Measurements from ENCODE around the gene USP37. TPM values are rescaled to one million over a fixed set of nuclear protein-coding genes. Genes with fewer than 3 reads are reported as not detected.

Gene USP37
- total RNA-seq, 1 donor from 2014 or later, result 9.5 TPM

DNA sequence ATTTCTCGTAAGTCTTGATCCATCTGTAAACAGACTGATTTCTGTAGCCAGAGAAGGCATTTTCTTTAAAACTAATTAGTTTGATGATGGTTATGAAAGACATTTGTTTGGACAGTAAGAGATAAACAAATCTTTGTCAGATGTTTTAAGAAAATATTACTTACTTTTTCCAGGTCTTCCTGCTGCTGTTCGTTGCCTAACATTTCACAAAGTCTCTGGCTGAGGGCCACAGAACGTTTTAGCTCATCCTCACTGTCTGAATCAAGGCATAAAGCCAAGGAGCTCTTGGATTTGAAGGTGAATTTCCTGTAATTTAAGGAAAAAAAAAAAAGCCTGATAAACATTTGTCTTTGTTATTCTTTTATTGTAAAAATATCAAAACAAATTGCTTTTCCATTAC, 91.5 kb downstream of the USP37 start:
- Mint-ChIP-seq H3K4me1 (ENCODE audit: low read depth) (peaks cover 4% of the 10 kb centered on the region), H3K27me3 (ENCODE audit: low read depth) (no peaks in the 10 kb centered on the region), H3K36me3 (ENCODE audit: low read depth) (peaks cover 18% of the 10 kb centered on the region), H3K4me3 (ENCODE audit: unreplicated experiment) (no peak overlapping the region), H3K27ac (ENCODE audit: unreplicated experiment) (no peak overlapping the region), H3K9me3 (ENCODE audit: low read depth) (no peaks in the 10 kb centered on the region)
- TF ChIP-seq, protein P1, sequence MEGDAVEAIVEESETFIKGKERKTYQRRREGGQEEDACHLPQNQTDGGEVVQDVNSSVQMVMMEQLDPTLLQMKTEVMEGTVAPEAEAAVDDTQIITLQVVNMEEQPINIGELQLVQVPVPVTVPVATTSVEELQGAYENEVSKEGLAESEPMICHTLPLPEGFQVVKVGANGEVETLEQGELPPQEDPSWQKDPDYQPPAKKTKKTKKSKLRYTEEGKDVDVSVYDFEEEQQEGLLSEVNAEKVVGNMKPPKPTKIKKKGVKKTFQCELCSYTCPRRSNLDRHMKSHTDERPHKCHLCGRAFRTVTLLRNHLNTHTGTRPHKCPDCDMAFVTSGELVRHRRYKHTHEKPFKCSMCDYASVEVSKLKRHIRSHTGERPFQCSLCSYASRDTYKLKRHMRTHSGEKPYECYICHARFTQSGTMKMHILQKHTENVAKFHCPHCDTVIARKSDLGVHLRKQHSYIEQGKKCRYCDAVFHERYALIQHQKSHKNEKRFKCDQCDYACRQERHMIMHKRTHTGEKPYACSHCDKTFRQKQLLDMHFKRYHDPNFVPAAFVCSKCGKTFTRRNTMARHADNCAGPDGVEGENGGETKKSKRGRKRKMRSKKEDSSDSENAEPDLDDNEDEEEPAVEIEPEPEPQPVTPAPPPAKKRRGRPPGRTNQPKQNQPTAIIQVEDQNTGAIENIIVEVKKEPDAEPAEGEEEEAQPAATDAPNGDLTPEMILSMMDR (IDR thresholded peaks at IDR 0.05), result no peak
- DNase-seq (ENCODE audit: low spot score), result no peak

DNA sequence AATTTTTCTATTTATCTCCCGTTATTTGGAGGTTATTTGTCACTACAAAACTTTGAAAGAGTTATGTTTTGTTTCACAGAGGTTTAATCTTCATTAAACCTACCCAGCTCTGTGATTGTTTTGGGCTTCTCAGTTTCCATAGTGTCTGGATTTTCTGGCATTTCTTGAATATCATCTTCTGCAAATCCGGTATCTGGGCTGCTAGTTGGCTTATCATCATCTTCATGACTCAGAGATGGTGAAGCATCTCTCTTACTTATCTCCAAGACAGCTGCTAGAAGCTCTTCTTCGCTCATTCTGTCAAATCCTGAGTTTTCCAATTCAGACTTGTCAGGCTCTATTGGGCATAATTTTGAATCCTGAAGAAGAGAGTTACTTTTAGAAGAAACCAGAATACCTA, 93.6 kb downstream of the USP37 start:
- Mint-ChIP-seq H3K9me3 (ENCODE audit: low read depth) (no peaks in the 10 kb centered on the region), H3K4me3 (ENCODE audit: unreplicated experiment) (no peak overlapping the region), H3K27ac (ENCODE audit: unreplicated experiment) (no peak overlapping the region), H3K27me3 (ENCODE audit: low read depth) (no peaks in the 10 kb centered on the region), H3K36me3 (ENCODE audit: low read depth) (peaks cover 11% of the 10 kb centered on the region), H3K4me1 (ENCODE audit: low read depth) (peaks cover 4% of the 10 kb centered on the region)
- TF ChIP-seq, protein P1 (IDR thresholded peaks at IDR 0.05), result no peak
- no peak for DNase-seq (ENCODE audit: low spot score)

DNA sequence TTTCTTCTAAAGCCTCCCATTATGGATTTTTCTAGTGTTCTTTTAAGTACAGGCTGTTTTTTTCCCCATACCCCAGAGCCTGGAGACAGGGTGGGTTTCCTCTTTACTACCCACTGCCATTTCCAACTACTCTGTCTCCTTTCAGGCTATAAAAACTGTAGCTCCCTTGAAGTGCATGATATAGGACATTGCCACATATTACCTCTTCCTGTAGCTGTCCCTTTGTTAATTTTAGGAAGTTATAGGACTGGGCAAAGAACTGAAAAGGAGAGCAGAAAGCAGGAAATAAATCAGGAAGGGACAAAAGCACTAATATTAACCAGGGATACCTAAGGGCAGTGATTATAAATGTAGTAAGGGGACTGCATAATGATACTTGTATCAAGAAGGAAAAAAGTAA, 95.2 kb downstream of the USP37 start:
- Mint-ChIP-seq H3K36me3 (ENCODE audit: low read depth) (peaks cover 8% of the 10 kb centered on the region), H3K4me3 (ENCODE audit: unreplicated experiment) (no peak overlapping the region), H3K9me3 (ENCODE audit: low read depth) (no peaks in the 10 kb centered on the region), H3K4me1 (ENCODE audit: low read depth) (no peaks in the 10 kb centered on the region), H3K27me3 (ENCODE audit: low read depth) (no peaks in the 10 kb centered on the region), H3K27ac (ENCODE audit: unreplicated experiment) (no peak overlapping the region)
- TF ChIP-seq, protein P1 (IDR thresholded peaks at IDR 0.05), result no peak
- DNase-seq (ENCODE audit: low spot score), result no peak

DNA sequence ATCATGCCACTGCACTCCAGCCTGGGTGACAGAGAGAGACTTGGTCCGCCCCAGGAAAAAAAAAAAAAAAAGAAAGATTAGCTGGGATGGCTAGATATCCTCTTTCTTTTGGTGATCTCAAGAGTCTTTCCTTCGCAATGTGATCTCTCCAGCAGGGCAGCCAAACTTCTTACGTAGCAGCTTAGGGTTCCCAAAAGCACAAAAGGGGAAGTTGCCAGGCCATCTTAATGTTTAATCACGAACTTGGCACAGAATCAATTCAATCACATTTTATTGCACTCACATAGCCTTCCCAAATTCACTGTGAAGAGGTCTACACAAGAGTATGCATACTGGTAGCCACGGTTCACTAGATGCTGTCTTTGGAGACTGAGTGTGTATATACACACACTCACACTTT, 96.2 kb downstream of the USP37 start:
- no peak overlapping the region for H3K4me3 Mint-ChIP-seq (ENCODE audit: unreplicated experiment)
- DNase-seq (ENCODE audit: low spot score), result no peak
- H3K27me3 Mint-ChIP-seq (ENCODE audit: low read depth), result no peaks in the 10 kb centered on the region
- H3K27ac Mint-ChIP-seq (ENCODE audit: unreplicated experiment), result no peak overlapping the region
- TF ChIP-seq, protein P1 (IDR thresholded peaks at IDR 0.05), result no peak
- peaks cover 8% of the 10 kb centered on the region for H3K36me3 Mint-ChIP-seq (ENCODE audit: low read depth)
- H3K4me1 Mint-ChIP-seq (ENCODE audit: low read depth), result no peaks in the 10 kb centered on the region
- no peaks in the 10 kb centered on the region for H3K9me3 Mint-ChIP-seq (ENCODE audit: low read depth)

DNA sequence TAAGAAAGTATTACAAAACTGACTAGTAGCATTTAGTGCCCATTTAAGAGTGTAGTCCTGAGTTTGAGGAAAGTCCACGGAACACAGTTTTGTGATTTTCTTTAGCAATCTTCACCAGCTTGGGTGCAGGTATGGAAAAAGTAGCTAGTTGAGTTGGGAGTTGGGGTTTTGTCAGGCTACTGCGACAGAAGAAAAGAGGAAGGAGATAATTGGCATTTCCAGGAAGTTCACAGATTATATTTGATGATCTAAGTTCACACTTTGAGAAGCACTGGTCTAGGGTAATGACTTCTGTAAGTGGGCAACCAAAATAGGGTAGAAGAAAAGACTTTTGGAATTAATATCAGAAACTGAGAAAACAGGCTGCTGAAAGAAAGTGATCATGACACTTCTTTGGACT, 97.1 kb downstream of the USP37 start:
- Mint-ChIP-seq H3K36me3 (ENCODE audit: low read depth) (peaks cover 8% of the 10 kb centered on the region), H3K27ac (ENCODE audit: unreplicated experiment) (no peak overlapping the region), H3K9me3 (ENCODE audit: low read depth) (no peaks in the 10 kb centered on the region), H3K4me1 (ENCODE audit: low read depth) (no peaks in the 10 kb centered on the region), H3K4me3 (ENCODE audit: unreplicated experiment) (no peak overlapping the region), H3K27me3 (ENCODE audit: low read depth) (no peaks in the 10 kb centered on the region)
- TF ChIP-seq, protein P1 (IDR thresholded peaks at IDR 0.05), result no peak
- no peak for DNase-seq (ENCODE audit: low spot score)
